A204.1 (cell line): ENCODE results near the gene CNN2.

Source experiments
- FAIRE-seq: peaks from 2 replicates; lab custom pipeline; 2012; peaks lifted over from hg19 to GRCh38; lab: Jason Lieb, UNC

The CNN2 gene

GRCh38 chr19:995051-995827 is 31.2 kb upstream of the CNN2 start:
- no peak for FAIRE-seq

- no peak for FAIRE-seq
These were observed 30.2 kb upstream of the CNN2 start for GRCh38 chr19:996051-996838.

- no peak for FAIRE-seq
These were observed 28.3 kb upstream of the CNN2 start for GRCh38 chr19:998064-998463.

- FAIRE-seq, result no peak
These were observed 27.1 kb upstream of the CNN2 start for GRCh38 chr19:999379-999719.

- FAIRE-seq, result no peak
These were observed 26.3 kb upstream of the CNN2 start, which contains the start of gene GRIN3B for GRCh38 chr19:1000095-1000494. Gene GRIN3B, plus strand, starts transcription at chr19:1000419. Its CDS starts 19 bp downstream, at chr19:1000438.

- FAIRE-seq, result no peak
These were observed 25.5 kb upstream of the CNN2 start for GRCh38 chr19:1000591-1001537.

- no peak for FAIRE-seq
These were observed 24.8 kb upstream of the CNN2 start for GRCh38 chr19:1001538-1002166.

GRCh38 chr19:1002600-1002999 is 23.8 kb upstream of the CNN2 start:
- FAIRE-seq, result no peak

GRCh38 chr19:1003283-1003682 is 23.1 kb upstream of the CNN2 start:
- no peak for FAIRE-seq

- FAIRE-seq, result no peak
These were observed 22.1 kb upstream of the CNN2 start for GRCh38 chr19:1004204-1004802.

GRCh38 chr19:1004803-1005664 is 21.4 kb upstream of the CNN2 start:
- FAIRE-seq, result no peak

GRCh38 chr19:1006711-1007398 is 19.6 kb upstream of the CNN2 start:
- FAIRE-seq, result no peak

GRCh38 chr19:1007399-1008251 is 18.8 kb upstream of the CNN2 start:
- no peak for FAIRE-seq

GRCh38 chr19:1008268-1009040 is 18.0 kb upstream of the CNN2 start:
- FAIRE-seq, result no peak

- no peak for FAIRE-seq
These were observed 17.1 kb upstream of the CNN2 start for GRCh38 chr19:1009041-1009980.

GRCh38 chr19:1009981-1010538 is 16.3 kb upstream of the CNN2 start:
- FAIRE-seq, result no peak
